PFSK-1 (cell line): Measurements from ENCODE around the gene TSPAN4.

Experiments
- TAF1 ChIP-seq: IDR thresholded peaks from 2 replicates; pipeline ENCODE4 v1.6.1; 2012; ENCODE audit warnings: low read length, control low read depth, borderline replicate concordance; ENCODE audit not compliant: insufficient read depth
- TF ChIP-seq, protein P1 (sequence below), 2 experiments: IDR thresholded peaks; 2 replicates each; pipeline versions ENCODE4 v1.6.1 to v1.8.0; 2011 to 2012; ENCODE audit warnings: low read depth in 2 of 2, low read length in 2 of 2, control low read depth in 1 of 2, inconsistent platforms in 1 of 2, mild to moderate bottlenecking in 1 of 2, moderate library complexity in 1 of 2; ENCODE audit not compliant: insufficient read depth in 1 of 2

GRCh38 chr11:819943-820649, 22.6 kb upstream of the TSPAN4 start:
- TF ChIP-seq, protein P1, sequence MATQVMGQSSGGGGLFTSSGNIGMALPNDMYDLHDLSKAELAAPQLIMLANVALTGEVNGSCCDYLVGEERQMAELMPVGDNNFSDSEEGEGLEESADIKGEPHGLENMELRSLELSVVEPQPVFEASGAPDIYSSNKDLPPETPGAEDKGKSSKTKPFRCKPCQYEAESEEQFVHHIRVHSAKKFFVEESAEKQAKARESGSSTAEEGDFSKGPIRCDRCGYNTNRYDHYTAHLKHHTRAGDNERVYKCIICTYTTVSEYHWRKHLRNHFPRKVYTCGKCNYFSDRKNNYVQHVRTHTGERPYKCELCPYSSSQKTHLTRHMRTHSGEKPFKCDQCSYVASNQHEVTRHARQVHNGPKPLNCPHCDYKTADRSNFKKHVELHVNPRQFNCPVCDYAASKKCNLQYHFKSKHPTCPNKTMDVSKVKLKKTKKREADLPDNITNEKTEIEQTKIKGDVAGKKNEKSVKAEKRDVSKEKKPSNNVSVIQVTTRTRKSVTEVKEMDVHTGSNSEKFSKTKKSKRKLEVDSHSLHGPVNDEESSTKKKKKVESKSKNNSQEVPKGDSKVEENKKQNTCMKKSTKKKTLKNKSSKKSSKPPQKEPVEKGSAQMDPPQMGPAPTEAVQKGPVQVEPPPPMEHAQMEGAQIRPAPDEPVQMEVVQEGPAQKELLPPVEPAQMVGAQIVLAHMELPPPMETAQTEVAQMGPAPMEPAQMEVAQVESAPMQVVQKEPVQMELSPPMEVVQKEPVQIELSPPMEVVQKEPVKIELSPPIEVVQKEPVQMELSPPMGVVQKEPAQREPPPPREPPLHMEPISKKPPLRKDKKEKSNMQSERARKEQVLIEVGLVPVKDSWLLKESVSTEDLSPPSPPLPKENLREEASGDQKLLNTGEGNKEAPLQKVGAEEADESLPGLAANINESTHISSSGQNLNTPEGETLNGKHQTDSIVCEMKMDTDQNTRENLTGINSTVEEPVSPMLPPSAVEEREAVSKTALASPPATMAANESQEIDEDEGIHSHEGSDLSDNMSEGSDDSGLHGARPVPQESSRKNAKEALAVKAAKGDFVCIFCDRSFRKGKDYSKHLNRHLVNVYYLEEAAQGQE (IDR thresholded peaks at IDR 0.05; ENCODE audit: insufficient read depth in 1 of 2, low read depth in 2 of 2, low read length in 2 of 2) = no peak
- TF ChIP-seq TAF1 = 0 out of 2 replicates have a peak, but pooled peaks have one; percentile 29
